Activated CD8-positive, alpha-beta memory T cell treated with anti-CD3 and anti-CD28 coated beads, Interleukin-2, amount 50 U/mL, for 4 hours (primary cell): Measurements from ENCODE around the gene RITA1.

Experiments
- DNase-seq: peaks from one replicate; pipeline ENCODE4 v3.0.0-alpha.2; 2020

Gene RITA1

GRCh38 chr12:113180333-113180732, 5.2 kb upstream of the RITA1 start:
- DNase-seq, result no peak

GRCh38 chr12:113181975-113182374, 3.5 kb upstream of the RITA1 start:
- no peak for DNase-seq

- no peak for DNase-seq
These were observed 2.4 kb upstream of the RITA1 start for GRCh38 chr12:113183030-113183589.

GRCh38 chr12:113184098-113184899, 1.2 kb upstream of the RITA1 start:
- no peak for DNase-seq

- peak; percentile 85 for DNase-seq
These were observed 681 bp upstream of the RITA1 start for GRCh38 chr12:113184900-113185179.

GRCh38 chr12:113186033-113186365, 478 bp downstream of the RITA1 start:
- no peak for DNase-seq

GRCh38 chr12:113186666-113187325, 1.3 kb downstream of the RITA1 start:
- DNase-seq, result no peak

- no peak for DNase-seq
These were observed 3.8 kb downstream of the RITA1 start for GRCh38 chr12:113189361-113189760.

GRCh38 chr12:113190761-113191160, 5.2 kb downstream of the RITA1 start:
- no peak for DNase-seq

- no peak for DNase-seq
These were observed 5.7 kb downstream of the RITA1 start for GRCh38 chr12:113191227-113191626.

GRCh38 chr12:113194971-113195391, 9.5 kb downstream of the RITA1 start:
- DNase-seq, result no peak

GRCh38 chr12:113195598-113195997, 10.1 kb downstream of the RITA1 start:
- DNase-seq, result no peak

- DNase-seq, result no peak
These were observed 11.1 kb downstream of the RITA1 start for GRCh38 chr12:113196582-113196981.

- DNase-seq, result peak; percentile 47
These were observed 11.5 kb downstream of the RITA1 start for GRCh38 chr12:113196990-113197389.

GRCh38 chr12:113197518-113198077, 12.1 kb downstream of the RITA1 start:
- DNase-seq, result no peak

GRCh38 chr12:113198296-113198695, 12.8 kb downstream of the RITA1 start:
- no peak for DNase-seq

- no peak for DNase-seq
These were observed 14.7 kb downstream of the RITA1 start for GRCh38 chr12:113200021-113200797.

GRCh38 chr12:113201187-113202177, 16.0 kb downstream of the RITA1 start:
- no peak for DNase-seq

- DNase-seq, result no peak
These were observed 17.0 kb downstream of the RITA1 start for GRCh38 chr12:113202300-113203075.

GRCh38 chr12:113203852-113204760, 18.6 kb downstream of the RITA1 start:
- DNase-seq, result no peak
